ENCODE measurements around the gene JAML.

JAML gene

GRCh38 chr11:118210323-118210722 lies 14.5 kb downstream of the JAML start:
- H3K27me3 Mint-ChIP-seq: no peaks in the 10 kb centered on the region
- H3K4me1 Mint-ChIP-seq: peaks cover 73% of the 10 kb centered on the region
- no peak overlapping the region for H3K27ac Mint-ChIP-seq (ENCODE audit: low read depth)
- DNase-seq (ENCODE audit: low spot score in 2 of 2) (no peak), ATAC-seq (replicated peaks; ENCODE audit: extremely low read depth, poor library complexity, severe bottlenecking) (no peak)
- peaks cover 34% of the 10 kb centered on the region for H3K36me3 Mint-ChIP-seq (ENCODE audit: insufficient read depth)
- H3K4me3 Mint-ChIP-seq: no peak overlapping the region
- H3K9me3 Mint-ChIP-seq: no peaks in the 10 kb centered on the region

- no peaks in the 10 kb centered on the region for H3K9me3 Mint-ChIP-seq
- no peak for DNase-seq (ENCODE audit: low spot score in 2 of 2)
- H3K4me3 Mint-ChIP-seq: no peak overlapping the region
- peaks cover 62% of the 10 kb centered on the region for H3K4me1 Mint-ChIP-seq
- peaks cover 33% of the 10 kb centered on the region for H3K36me3 Mint-ChIP-seq (ENCODE audit: insufficient read depth)
- no peak overlapping the region for H3K27ac Mint-ChIP-seq (ENCODE audit: low read depth)
- H3K27me3 Mint-ChIP-seq: no peaks in the 10 kb centered on the region
- ATAC-seq (replicated peaks; ENCODE audit: extremely low read depth, poor library complexity, severe bottlenecking): no peak
These were observed 15.8 kb downstream of the JAML start for GRCh38 chr11:118209033-118209432.

- Mint-ChIP-seq H3K4me3 (no peak overlapping the region), H3K27ac (ENCODE audit: low read depth) (peak overlapping the region; percentile 77), H3K4me1 (peaks cover 43% of the 10 kb centered on the region), H3K9me3 (no peaks in the 10 kb centered on the region), H3K36me3 (ENCODE audit: insufficient read depth) (peaks cover 25% of the 10 kb centered on the region), H3K27me3 (no peaks in the 10 kb centered on the region)
- ATAC-seq (replicated peaks; ENCODE audit: extremely low read depth, poor library complexity, severe bottlenecking) (no peak), DNase-seq (ENCODE audit: low spot score in 2 of 2) (no peak)
These were observed 17.7 kb downstream of the JAML start for GRCh38 chr11:118207079-118207478.

- H3K27ac Mint-ChIP-seq (ENCODE audit: low read depth): peak overlapping the region; percentile 77
- H3K36me3 Mint-ChIP-seq (ENCODE audit: insufficient read depth): peaks cover 19% of the 10 kb centered on the region
- no peaks in the 10 kb centered on the region for H3K27me3 Mint-ChIP-seq
- ATAC-seq (replicated peaks; ENCODE audit: extremely low read depth, poor library complexity, severe bottlenecking) (no peak), DNase-seq (ENCODE audit: low spot score in 2 of 2) (no peak)
- H3K4me3 Mint-ChIP-seq: peak overlapping the region; percentile 39
- no peaks in the 10 kb centered on the region for H3K9me3 Mint-ChIP-seq
- peaks cover 37% of the 10 kb centered on the region for H3K4me1 Mint-ChIP-seq
These were observed 18.3 kb downstream of the JAML start for GRCh38 chr11:118206391-118207031.

GRCh38 chr11:118205606-118206378 lies 19.0 kb downstream of the JAML start:
- no peak for ATAC-seq (replicated peaks; ENCODE audit: extremely low read depth, poor library complexity, severe bottlenecking)
- H3K27ac Mint-ChIP-seq (ENCODE audit: low read depth): peak overlapping the region; percentile 77
- no peaks in the 10 kb centered on the region for H3K27me3 Mint-ChIP-seq
- peaks cover 16% of the 10 kb centered on the region for H3K36me3 Mint-ChIP-seq (ENCODE audit: insufficient read depth)
- H3K4me3 Mint-ChIP-seq: peak overlapping the region; percentile 39
- no peak for DNase-seq (ENCODE audit: low spot score in 2 of 2)
- H3K9me3 Mint-ChIP-seq: no peaks in the 10 kb centered on the region
- H3K4me1 Mint-ChIP-seq: peaks cover 36% of the 10 kb centered on the region

GRCh38 chr11:118202599-118203422 lies 22.0 kb downstream of the JAML start:
- DNase-seq (ENCODE audit: low spot score in 2 of 2) (peak; percentile 33 to 58), ATAC-seq (replicated peaks; ENCODE audit: extremely low read depth, poor library complexity, severe bottlenecking) (peak; percentile 78)
- Mint-ChIP-seq H3K4me3 (no peak overlapping the region), H3K4me1 (peaks cover 35% of the 10 kb centered on the region), H3K27ac (ENCODE audit: low read depth) (no peak overlapping the region), H3K36me3 (ENCODE audit: insufficient read depth) (peaks cover 9% of the 10 kb centered on the region), H3K27me3 (no peaks in the 10 kb centered on the region), H3K9me3 (no peaks in the 10 kb centered on the region)

- ATAC-seq (replicated peaks; ENCODE audit: extremely low read depth, poor library complexity, severe bottlenecking): no peak
- no peak for DNase-seq (ENCODE audit: low spot score in 2 of 2)
- Mint-ChIP-seq H3K4me1 (peaks cover 27% of the 10 kb centered on the region), H3K27me3 (no peaks in the 10 kb centered on the region), H3K9me3 (no peaks in the 10 kb centered on the region), H3K27ac (ENCODE audit: low read depth) (no peak overlapping the region), H3K4me3 (no peak overlapping the region), H3K36me3 (ENCODE audit: insufficient read depth) (peaks cover 10% of the 10 kb centered on the region)
These were observed 22.8 kb downstream of the JAML start for GRCh38 chr11:118201966-118202365.

- no peaks in the 10 kb centered on the region for H3K27me3 Mint-ChIP-seq
- no peak overlapping the region for H3K4me3 Mint-ChIP-seq
- no peak overlapping the region for H3K27ac Mint-ChIP-seq (ENCODE audit: low read depth)
- peak; percentile 55 for ATAC-seq (replicated peaks; ENCODE audit: extremely low read depth, poor library complexity, severe bottlenecking)
- H3K9me3 Mint-ChIP-seq: no peaks in the 10 kb centered on the region
- peaks cover 18% of the 10 kb centered on the region for H3K4me1 Mint-ChIP-seq
- no peak for DNase-seq (ENCODE audit: low spot score in 2 of 2)
- peaks cover 11% of the 10 kb centered on the region for H3K36me3 Mint-ChIP-seq (ENCODE audit: insufficient read depth)
These were observed 23.7 kb downstream of the JAML start for GRCh38 chr11:118200901-118201680.

GRCh38 chr11:118200497-118200896 lies 24.3 kb downstream of the JAML start:
- DNase-seq (ENCODE audit: low spot score in 2 of 2): no peak
- Mint-ChIP-seq H3K36me3 (ENCODE audit: insufficient read depth) (peaks cover 12% of the 10 kb centered on the region), H3K4me1 (peaks cover 12% of the 10 kb centered on the region), H3K9me3 (no peaks in the 10 kb centered on the region), H3K27me3 (no peaks in the 10 kb centered on the region), H3K27ac (ENCODE audit: low read depth) (no peak overlapping the region), H3K4me3 (no peak overlapping the region)
- ATAC-seq (replicated peaks; ENCODE audit: extremely low read depth, poor library complexity, severe bottlenecking): no peak

- ATAC-seq (replicated peaks; ENCODE audit: extremely low read depth, poor library complexity, severe bottlenecking): no peak
- H3K4me3 Mint-ChIP-seq: no peak overlapping the region
- H3K4me1 Mint-ChIP-seq: peaks cover 9% of the 10 kb centered on the region
- peaks cover 16% of the 10 kb centered on the region for H3K36me3 Mint-ChIP-seq (ENCODE audit: insufficient read depth)
- DNase-seq (ENCODE audit: low spot score in 2 of 2): no peak
- peak overlapping the region; percentile 64 for H3K27ac Mint-ChIP-seq (ENCODE audit: low read depth)
- H3K9me3 Mint-ChIP-seq: no peaks in the 10 kb centered on the region
- no peaks in the 10 kb centered on the region for H3K27me3 Mint-ChIP-seq
These were observed 25.7 kb downstream of the JAML start for GRCh38 chr11:118199135-118199534.

GRCh38 chr11:118198370-118198769 lies 26.4 kb downstream of the JAML start:
- H3K4me1 Mint-ChIP-seq: peaks cover 9% of the 10 kb centered on the region
- DNase-seq (ENCODE audit: low spot score in 2 of 2) (peak; percentile 70 to 81), ATAC-seq (replicated peaks; ENCODE audit: extremely low read depth, poor library complexity, severe bottlenecking) (peak; percentile 45)
- H3K27me3 Mint-ChIP-seq: no peaks in the 10 kb centered on the region
- H3K27ac Mint-ChIP-seq (ENCODE audit: low read depth): peak overlapping the region; percentile 64
- H3K9me3 Mint-ChIP-seq: no peaks in the 10 kb centered on the region
- H3K4me3 Mint-ChIP-seq: no peak overlapping the region
- H3K36me3 Mint-ChIP-seq (ENCODE audit: insufficient read depth): peaks cover 19% of the 10 kb centered on the region
